Suprapubic skin (tissue), 3 donors: ENCODE results near the gene RGS12.

ENCODE experiments used
- CTCF ChIP-seq, 2 donors: fragments of 200-600 bp in 1 of 2; fragments of 450-650 bp in 1 of 2; sonication (generic) in 1 of 2; IDR thresholded peaks; one replicate each; pipeline ENCODE4 v1.5.1; 2016 to 2019; ENCODE audit warnings: antibody characterized with exemption in 2 of 2, mild to moderate bottlenecking in 1 of 2, moderate library complexity in 1 of 2
- EP300 ChIP-seq: sonication (generic); formaldehyde crosslinking; IDR thresholded peaks from one replicate; pipeline ENCODE4 v1.6.1; 2017; ENCODE audit warnings: antibody characterized with exemption
- POLR2A ChIP-seq, 2 donors: fragments of 450-650 bp; IDR thresholded peaks; one replicate each; pipeline ENCODE4 v1.6.1; 2017; ENCODE audit warnings: antibody characterized with exemption in 2 of 2, mild to moderate bottlenecking in 2 of 2, moderate library complexity in 2 of 2

- TF ChIP-seq CTCF (IDR thresholded peaks at IDR 0.05) (no peak), POLR2A (IDR thresholded peaks at IDR 0.05) (no peak), EP300 (no peak)
These were observed 5.4 kb upstream of the RGS12 start for GRCh38 chr4:3287271-3287971.
